ENCODE measurements around the gene C2orf68.

Gene C2orf68

GRCh38 chr2:85557130-85557529 is 54.7 kb downstream of the C2orf68 start:
- ChIA-PET CTCF (interaction anchor here (1.1 to 14.1 kb wide), 6 partner anchors 17 to 142 kb away, joined by 3 to 180 read pairs (median 4); partner anchors contain the start of genes MAT2A and VAMP8), POLR2A (interaction anchor here (0.5 to 12.1 kb wide), 2 partner anchors 14 to 246 kb away, joined by 3 to 198 read pairs; partner anchors contain the start of gene MAT2A)
- DNase-seq (ENCODE audit: extremely low spot score), result no peak
- no peak for TF ChIP-seq CTCF (IDR thresholded peaks at IDR 0.05; ENCODE audit: control extremely low read depth, extremely low read depth, low read depth, missing control alignments)

All from GM10248 (cell line).